Uterus (tissue), 2 donors: Measurements from ENCODE around the gene SPI1.

Source experiments
- POLR2A ChIP-seq, 2 donors: fragments of 450-650 bp; IDR thresholded peaks; one replicate each; pipeline ENCODE4 v1.6.1; 2016; ENCODE audit warnings: antibody characterized with exemption in 2 of 2, mild to moderate bottlenecking in 1 of 2, moderate library complexity in 1 of 2
- TF ChIP-seq, protein P1 (sequence below), 4 experiments: fragments of 200-600 bp in 2 of 4; fragments of 450-650 bp in 2 of 4; sonication (generic) in 2 of 4; IDR thresholded peaks; one replicate each; pipeline ENCODE4 v1.5.1; 2016 to 2019; ENCODE audit warnings: antibody characterized with exemption in 4 of 4, mild to moderate bottlenecking in 2 of 4, moderate library complexity in 1 of 4

GRCh38 chr11:47347137-47347536 lies 31.2 kb downstream of the SPI1 start:
- TF ChIP-seq, protein P1, sequence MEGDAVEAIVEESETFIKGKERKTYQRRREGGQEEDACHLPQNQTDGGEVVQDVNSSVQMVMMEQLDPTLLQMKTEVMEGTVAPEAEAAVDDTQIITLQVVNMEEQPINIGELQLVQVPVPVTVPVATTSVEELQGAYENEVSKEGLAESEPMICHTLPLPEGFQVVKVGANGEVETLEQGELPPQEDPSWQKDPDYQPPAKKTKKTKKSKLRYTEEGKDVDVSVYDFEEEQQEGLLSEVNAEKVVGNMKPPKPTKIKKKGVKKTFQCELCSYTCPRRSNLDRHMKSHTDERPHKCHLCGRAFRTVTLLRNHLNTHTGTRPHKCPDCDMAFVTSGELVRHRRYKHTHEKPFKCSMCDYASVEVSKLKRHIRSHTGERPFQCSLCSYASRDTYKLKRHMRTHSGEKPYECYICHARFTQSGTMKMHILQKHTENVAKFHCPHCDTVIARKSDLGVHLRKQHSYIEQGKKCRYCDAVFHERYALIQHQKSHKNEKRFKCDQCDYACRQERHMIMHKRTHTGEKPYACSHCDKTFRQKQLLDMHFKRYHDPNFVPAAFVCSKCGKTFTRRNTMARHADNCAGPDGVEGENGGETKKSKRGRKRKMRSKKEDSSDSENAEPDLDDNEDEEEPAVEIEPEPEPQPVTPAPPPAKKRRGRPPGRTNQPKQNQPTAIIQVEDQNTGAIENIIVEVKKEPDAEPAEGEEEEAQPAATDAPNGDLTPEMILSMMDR (IDR thresholded peaks at IDR 0.05): no peak
- no peak for TF ChIP-seq POLR2A (IDR thresholded peaks at IDR 0.05)
